Testis (tissue), 2 donors: Measurements from ENCODE around the gene ARHGAP40.

Experiments
- CTCF ChIP-seq, 3 experiments: fragments of 450-650 bp in 2 of 3; fragments of 200-600 bp in 1 of 3; sonication (generic) in 1 of 3; IDR thresholded peaks; one replicate each; pipeline ENCODE4 v1.5.1; 2016 to 2019; ENCODE audit warnings: antibody characterized with exemption in 3 of 3, mild to moderate bottlenecking in 2 of 3, moderate library complexity in 1 of 3
- POLR2A ChIP-seq: fragments of 450-650 bp; IDR thresholded peaks from one replicate; pipeline ENCODE4 v1.6.1; 2017; ENCODE audit warnings: antibody characterized with exemption, mild to moderate bottlenecking, moderate library complexity

- no peak for TF ChIP-seq CTCF (IDR thresholded peaks at IDR 0.05)
- TF ChIP-seq POLR2A: no peak
Measured at GRCh38 chr20:38604873-38605303, 3.3 kb downstream of the ARHGAP40 start.
